SH-SY5Y (cell line): ENCODE results near the gene FUBP1.

ENCODE experiments used
- GATA2 ChIP-seq: IDR thresholded peaks from 2 replicates; pipeline ENCODE4 v1.6.1; 2011; ENCODE audit warnings: mild to moderate bottlenecking, low read depth, low read length
- GATA3 ChIP-seq: IDR thresholded peaks from 2 replicates; pipeline ENCODE4 v1.6.1; 2011; ENCODE audit warnings: low read depth, mild to moderate bottlenecking, low read length, moderate library complexity

DNA sequence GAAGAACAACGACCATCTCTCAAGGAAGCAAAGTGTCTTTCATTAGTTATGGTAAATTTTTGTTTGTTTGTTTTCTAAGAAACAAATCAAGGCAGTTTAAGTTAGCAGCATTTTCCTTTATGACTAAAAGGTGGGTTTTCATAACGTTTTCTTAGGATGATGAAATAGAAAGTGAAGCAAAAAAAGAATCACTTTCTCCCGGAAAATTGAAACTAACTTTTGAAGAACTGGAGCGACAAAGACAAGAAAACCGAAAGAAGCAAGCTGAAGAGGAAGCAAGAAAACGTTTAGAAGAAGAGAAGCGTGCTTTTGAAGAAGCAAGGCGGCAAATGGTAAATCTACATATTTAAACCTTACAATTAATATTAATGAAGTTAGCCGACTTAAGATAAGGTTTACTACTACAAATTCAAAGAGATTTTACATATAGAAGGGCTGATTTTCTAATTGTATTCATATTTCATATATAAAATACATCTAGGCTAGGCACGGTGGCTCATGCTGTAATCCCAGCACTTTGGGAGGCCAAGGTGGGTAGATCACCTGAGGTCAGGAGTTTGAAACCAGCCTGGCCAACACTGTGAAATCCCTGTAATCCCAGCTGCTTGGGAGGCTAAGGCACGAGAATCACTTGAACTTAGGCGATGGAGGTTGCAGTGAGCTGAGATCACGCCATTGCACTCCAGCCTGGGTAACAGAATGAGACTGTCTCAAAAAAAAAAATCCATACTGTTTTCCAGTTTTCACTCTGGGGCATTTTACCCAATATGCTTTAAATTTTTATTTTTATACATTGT is 52.1 kb downstream of the FUBP1 start:
- TF ChIP-seq GATA3, result no peak
- TF ChIP-seq GATA2, result no peak
